Measurements from ENCODE around the gene TUBGCP2.

The TUBGCP2 gene

DNA sequence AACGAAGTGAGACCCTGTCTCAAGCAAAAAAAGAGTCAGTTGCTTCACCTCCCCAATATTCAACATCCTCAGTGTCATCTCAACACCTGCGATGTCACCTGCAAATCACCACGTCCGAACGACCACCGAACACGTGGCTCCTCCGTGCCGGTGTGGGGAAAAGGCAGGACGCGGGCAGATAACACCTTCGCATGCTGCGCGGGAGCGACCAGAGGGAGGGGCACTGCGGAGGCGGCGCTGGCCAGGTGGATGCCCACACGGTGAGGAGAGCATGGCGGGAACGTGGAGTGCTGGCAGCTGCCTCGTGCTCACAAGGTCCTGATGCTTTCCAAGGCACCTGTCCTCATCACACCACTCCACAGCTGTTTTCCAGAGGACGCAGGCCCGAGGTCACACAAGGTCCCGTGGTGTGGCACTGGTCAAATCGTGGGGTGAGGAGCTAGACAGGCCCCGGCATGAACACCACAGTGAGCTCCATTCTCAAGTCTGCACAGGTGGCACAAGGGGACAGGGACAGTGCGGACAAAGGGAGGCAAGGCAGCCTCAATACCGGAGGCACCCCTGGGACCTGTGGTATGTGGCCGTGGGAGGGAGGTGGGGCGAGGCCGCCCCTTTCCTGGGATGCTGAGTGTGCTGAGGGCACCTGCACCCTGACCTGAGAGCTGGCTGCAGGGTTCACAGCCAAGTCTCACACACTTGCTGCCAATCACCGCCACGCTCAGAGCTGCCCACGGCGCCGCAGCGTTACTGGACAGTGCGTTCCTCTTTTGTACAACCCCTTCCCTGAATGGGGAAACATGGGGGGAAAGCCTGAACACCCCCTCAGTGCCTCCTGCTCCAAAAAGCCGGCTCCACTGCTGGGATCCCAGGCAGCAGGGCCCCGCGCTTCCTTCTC is 13.0 kb downstream of the TUBGCP2 start:
- Histone ChIP-seq H2AFZ (ENCODE audit: low read depth, low read length) (no peak overlapping the region), H2BK12ac (ENCODE audit: low read length in 2 of 2) (no peak overlapping the region), H3K4me2 (ENCODE audit: low read length, poor library complexity, severe bottlenecking) (no peak overlapping the region), H3K79me1 (replicated peaks; ENCODE audit: low read length, poor library complexity, severe bottlenecking) (peaks cover 25% of the 10 kb centered on the region), H4K8ac (ENCODE audit: low read length) (no peak overlapping the region), H3K23ac (ENCODE audit: low read length in 2 of 2) (no peak overlapping the region), H2BK5ac (ENCODE audit: low read depth, low read length, poor library complexity, severe bottlenecking) (no peak overlapping the region), H4K91ac (ENCODE audit: low read length) (no peak overlapping the region), H3K27me3 (ENCODE audit: control insufficient read depth in 1 of 2, insufficient read depth in 1 of 2, low read length in 2 of 2) (no peaks in the 10 kb centered on the region), H2BK15ac (ENCODE audit: low read depth, poor library complexity, severe bottlenecking) (no peak overlapping the region), H3K9me3 (ENCODE audit: control insufficient read depth, low read length) (no peaks in the 10 kb centered on the region), H3K27ac (ENCODE audit: low read length, poor library complexity, severe bottlenecking) (no peak overlapping the region), H3K4me1 (ENCODE audit: control insufficient read depth, insufficient read depth, low read depth, low read length) (peaks cover 16% of the 10 kb centered on the region), H2BK120ac (ENCODE audit: low read depth, low read length) (no peak overlapping the region), H3K36me3 (ENCODE audit: control insufficient read depth in 1 of 2, insufficient read depth in 2 of 2, low read depth in 1 of 2, low read length in 2 of 2) (peaks cover 84 to 86% of the 10 kb centered on the region in 2 experiments), H3K4ac (ENCODE audit: low read depth in 1 of 2, low read length in 2 of 2) (no peak overlapping the region), H3K14ac (ENCODE audit: low read length in 2 of 2) (no peak overlapping the region), H3K9ac (ENCODE audit: low read length) (no peak overlapping the region), H2AK5ac (ENCODE audit: low read length, severe bottlenecking) (no peak overlapping the region), H3K18ac (ENCODE audit: low read depth in 1 of 2, low read length in 2 of 2) (no peak overlapping the region), H3K4me3 (ENCODE audit: insufficient read depth in 1 of 2, low read depth in 1 of 2, low read length in 2 of 2) (no peak overlapping the region)
- WGBS, result 97% methylated on average over 41 of the region's 42 CpGs
- DNase-seq, result no peak

DNA sequence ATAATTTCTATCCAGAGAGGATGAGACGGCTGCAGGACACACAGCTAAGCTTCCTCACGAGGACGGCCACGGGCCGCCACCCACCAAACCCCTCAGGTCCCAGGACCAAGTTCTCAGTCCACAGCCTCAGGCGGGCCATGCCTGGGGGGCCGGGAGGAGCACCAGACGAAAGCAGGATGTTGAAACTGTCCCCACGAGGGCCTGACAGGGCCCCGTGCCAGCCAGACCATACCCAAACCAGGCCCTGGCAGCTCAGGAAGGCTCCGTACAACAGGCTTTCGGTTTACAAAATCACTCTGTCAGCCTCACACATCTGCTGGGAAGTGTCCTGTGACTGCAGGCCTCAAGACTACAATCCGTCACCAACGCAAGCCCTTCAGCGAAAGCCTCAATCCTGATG is 14.5 kb downstream of the TUBGCP2 start:
- Histone ChIP-seq H3K27ac (ENCODE audit: low read length, poor library complexity, severe bottlenecking) (no peak overlapping the region), H2AFZ (ENCODE audit: low read depth, low read length) (no peak overlapping the region), H3K18ac (ENCODE audit: low read depth in 1 of 2, low read length in 2 of 2) (no peak overlapping the region), H3K4me2 (ENCODE audit: low read length, poor library complexity, severe bottlenecking) (no peak overlapping the region), H4K91ac (ENCODE audit: low read length) (no peak overlapping the region), H3K36me3 (ENCODE audit: control insufficient read depth in 1 of 2, insufficient read depth in 2 of 2, low read depth in 1 of 2, low read length in 2 of 2) (peaks cover 83 to 84% of the 10 kb centered on the region in 2 experiments), H3K14ac (ENCODE audit: low read length in 2 of 2) (no peak overlapping the region), H2BK15ac (ENCODE audit: low read depth, poor library complexity, severe bottlenecking) (no peak overlapping the region), H3K4me1 (ENCODE audit: control insufficient read depth, insufficient read depth, low read depth, low read length) (peaks cover 16% of the 10 kb centered on the region), H3K9me3 (ENCODE audit: control insufficient read depth, low read length) (no peaks in the 10 kb centered on the region), H3K27me3 (ENCODE audit: control insufficient read depth in 1 of 2, insufficient read depth in 1 of 2, low read length in 2 of 2) (no peaks in the 10 kb centered on the region), H3K79me1 (replicated peaks; ENCODE audit: low read length, poor library complexity, severe bottlenecking) (peaks cover 27% of the 10 kb centered on the region), H2BK5ac (ENCODE audit: low read depth, low read length, poor library complexity, severe bottlenecking) (no peak overlapping the region), H2BK120ac (ENCODE audit: low read depth, low read length) (no peak overlapping the region), H2AK5ac (ENCODE audit: low read length, severe bottlenecking) (no peak overlapping the region), H2BK12ac (ENCODE audit: low read length in 2 of 2) (no peak overlapping the region), H4K8ac (ENCODE audit: low read length) (no peak overlapping the region), H3K4ac (ENCODE audit: low read depth in 1 of 2, low read length in 2 of 2) (no peak overlapping the region), H3K9ac (ENCODE audit: low read length) (no peak overlapping the region), H3K4me3 (ENCODE audit: insufficient read depth in 1 of 2, low read depth in 1 of 2, low read length in 2 of 2) (no peak overlapping the region), H3K23ac (ENCODE audit: low read length in 2 of 2) (no peak overlapping the region)
- WGBS, result 89% methylated on average over 15 of the region's 15 CpGs
- no peak for DNase-seq

DNA sequence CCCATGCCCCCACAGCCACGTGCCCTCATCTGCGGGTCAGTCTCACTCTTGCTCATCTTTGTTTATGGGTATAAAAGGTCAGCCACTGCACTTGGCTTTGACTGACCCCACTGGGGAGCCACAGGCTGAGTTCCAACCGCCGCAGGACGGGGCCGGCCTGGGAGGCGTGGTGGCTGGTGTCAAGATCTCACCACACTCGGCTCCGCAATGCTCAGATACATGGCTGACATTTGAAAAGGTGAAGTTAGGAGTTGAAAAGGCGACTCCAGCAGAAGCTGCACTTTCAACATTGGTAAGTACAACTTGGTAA is 14.9 kb downstream of the TUBGCP2 start:
- H2AFZ ChIP-seq (ENCODE audit: low read depth, low read length), result no peak overlapping the region
- no peak overlapping the region for H3K4me2 ChIP-seq (ENCODE audit: low read length, poor library complexity, severe bottlenecking)
- peak overlapping the region in 1 of 2 experiments; percentile 57 for H3K23ac ChIP-seq (ENCODE audit: low read length in 2 of 2)
- H2BK120ac ChIP-seq (ENCODE audit: low read depth, low read length), result no peak overlapping the region
- no peak overlapping the region for H3K4ac ChIP-seq (ENCODE audit: low read depth in 1 of 2, low read length in 2 of 2)
- peaks cover 16% of the 10 kb centered on the region for H3K4me1 ChIP-seq (ENCODE audit: control insufficient read depth, insufficient read depth, low read depth, low read length)
- DNase-seq, result peak; percentile 28
- H3K79me1 ChIP-seq (replicated peaks; ENCODE audit: low read length, poor library complexity, severe bottlenecking), result peaks cover 29% of the 10 kb centered on the region
- H2BK5ac ChIP-seq (ENCODE audit: low read depth, low read length, poor library complexity, severe bottlenecking), result no peak overlapping the region
- no peak overlapping the region for H3K4me3 ChIP-seq (ENCODE audit: insufficient read depth in 1 of 2, low read depth in 1 of 2, low read length in 2 of 2)
- no peaks in the 10 kb centered on the region for H3K9me3 ChIP-seq (ENCODE audit: control insufficient read depth, low read length)
- peak overlapping the region; percentile 75 for H4K91ac ChIP-seq (ENCODE audit: low read length)
- H3K14ac ChIP-seq (ENCODE audit: low read length in 2 of 2), result no peak overlapping the region
- peaks cover 83 to 84% of the 10 kb centered on the region in 2 experiments for H3K36me3 ChIP-seq (ENCODE audit: control insufficient read depth in 1 of 2, insufficient read depth in 2 of 2, low read depth in 1 of 2, low read length in 2 of 2)
- H2AK5ac ChIP-seq (ENCODE audit: low read length, severe bottlenecking), result no peak overlapping the region
- peak overlapping the region in 1 of 2 experiments; percentile 4 for H2BK12ac ChIP-seq (ENCODE audit: low read length in 2 of 2)
- H4K8ac ChIP-seq (ENCODE audit: low read length), result peak overlapping the region; percentile 16
- H3K27ac ChIP-seq (ENCODE audit: low read length, poor library complexity, severe bottlenecking), result no peak overlapping the region
- peak overlapping the region in 1 of 2 experiments; percentile 44 for H3K18ac ChIP-seq (ENCODE audit: low read depth in 1 of 2, low read length in 2 of 2)
- 58% methylated on average over 10 of the region's 10 CpGs for WGBS
- H3K27me3 ChIP-seq (ENCODE audit: control insufficient read depth in 1 of 2, insufficient read depth in 1 of 2, low read length in 2 of 2), result no peaks in the 10 kb centered on the region
- no peak overlapping the region for H2BK15ac ChIP-seq (ENCODE audit: low read depth, poor library complexity, severe bottlenecking)
- no peak overlapping the region for H3K9ac ChIP-seq (ENCODE audit: low read length)

DNA sequence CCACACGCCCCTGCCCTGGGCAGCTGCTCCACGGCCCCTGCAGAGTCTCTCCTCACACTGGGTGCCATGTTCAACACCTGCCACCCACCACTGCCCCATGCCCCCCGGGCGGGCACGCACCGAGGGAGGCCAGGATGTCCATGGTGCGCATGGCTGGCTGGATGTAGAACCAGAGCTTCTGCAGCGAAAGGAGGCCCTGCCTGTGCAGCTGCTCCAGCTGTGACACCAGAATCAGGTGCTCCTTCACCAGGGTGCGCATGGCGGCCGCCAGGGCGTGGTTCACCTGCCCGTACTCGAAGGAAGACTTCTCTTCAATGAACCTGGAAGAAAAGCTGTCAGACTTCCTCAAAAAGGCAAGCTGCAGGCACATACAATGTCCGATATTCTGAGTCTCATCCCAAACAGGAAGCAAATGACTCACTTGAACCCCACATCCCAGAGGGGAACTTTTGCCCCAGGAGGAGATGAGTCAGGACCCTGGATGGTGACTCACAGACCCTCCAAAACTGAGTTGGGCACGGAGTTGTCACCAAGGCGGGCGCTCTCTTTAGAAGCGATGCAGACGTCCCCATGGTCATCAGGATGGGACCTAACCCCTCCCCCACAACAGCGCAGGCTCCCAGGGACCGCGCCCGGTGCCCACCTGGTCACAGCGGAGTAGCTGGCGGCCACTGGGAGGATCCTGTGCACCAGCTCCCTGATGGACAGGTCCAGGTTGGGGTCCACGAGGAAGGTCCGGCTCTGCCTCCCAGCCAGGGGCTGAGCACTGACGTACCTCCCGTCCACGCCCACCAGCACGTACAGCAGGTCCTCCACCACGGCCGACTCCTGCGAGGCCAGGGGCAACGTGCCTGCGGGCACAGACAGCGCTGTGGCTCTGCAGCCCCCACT is 15.5 kb downstream of the TUBGCP2 start:
- Histone ChIP-seq H3K4ac (ENCODE audit: low read depth in 1 of 2, low read length in 2 of 2) (no peak overlapping the region), H3K4me3 (ENCODE audit: insufficient read depth in 1 of 2, low read depth in 1 of 2, low read length in 2 of 2) (peak overlapping the region in 1 of 2 experiments; percentile 4), H2BK120ac (ENCODE audit: low read depth, low read length) (peak overlapping the region; percentile 1), H3K4me1 (ENCODE audit: control insufficient read depth, insufficient read depth, low read depth, low read length) (peaks cover 16% of the 10 kb centered on the region), H4K91ac (ENCODE audit: low read length) (peak overlapping the region; percentile 88), H3K36me3 (ENCODE audit: control insufficient read depth in 1 of 2, insufficient read depth in 2 of 2, low read depth in 1 of 2, low read length in 2 of 2) (peaks cover 83 to 84% of the 10 kb centered on the region in 2 experiments), H2AK5ac (ENCODE audit: low read length, severe bottlenecking) (peak overlapping the region; percentile 49), H3K79me1 (replicated peaks; ENCODE audit: low read length, poor library complexity, severe bottlenecking) (peaks cover 29% of the 10 kb centered on the region), H3K4me2 (ENCODE audit: low read length, poor library complexity, severe bottlenecking) (peak overlapping the region; percentile 25), H4K8ac (ENCODE audit: low read length) (peak overlapping the region; percentile 82), H2BK15ac (ENCODE audit: low read depth, poor library complexity, severe bottlenecking) (no peak overlapping the region), H3K23ac (ENCODE audit: low read length in 2 of 2) (peak overlapping the region in 1 of 2 experiments; percentile 57), H3K9me3 (ENCODE audit: control insufficient read depth, low read length) (no peaks in the 10 kb centered on the region), H2BK12ac (ENCODE audit: low read length in 2 of 2) (peak overlapping the region in 1 of 2 experiments; percentile 4), H3K27ac (ENCODE audit: low read length, poor library complexity, severe bottlenecking) (peak overlapping the region; percentile 46), H3K9ac (ENCODE audit: low read length) (no peak overlapping the region), H2BK5ac (ENCODE audit: low read depth, low read length, poor library complexity, severe bottlenecking) (no peak overlapping the region), H2AFZ (ENCODE audit: low read depth, low read length) (no peak overlapping the region), H3K18ac (ENCODE audit: low read depth in 1 of 2, low read length in 2 of 2) (peak overlapping the region; percentile 44 to 65), H3K14ac (ENCODE audit: low read length in 2 of 2) (peak overlapping the region in 1 of 2 experiments; percentile 35), H3K27me3 (ENCODE audit: control insufficient read depth in 1 of 2, insufficient read depth in 1 of 2, low read length in 2 of 2) (no peaks in the 10 kb centered on the region)
- WGBS, result 60% methylated on average over 38 of the region's 38 CpGs
- DNase-seq, result peak; percentile 76

Data from mesenchymal stem cell (in vitro differentiated cells and primary cell).